ENCODE results near the gene PCCA. TPM values are rescaled to one million over a fixed set of nuclear protein-coding genes. Genes with fewer than 3 reads are reported as not detected.
"Not testable (repeated sequence)": the region's sequence is repeated elsewhere in the genome, so short reads cannot be mapped to it uniquely, and the experiment has no call there.

PCCA gene
- polyA plus RNA-seq, 3 donors, result 49.4 to 64.3 (median 54.2) TPM

- DNase-seq (ENCODE audit: extremely low read depth in 1 of 11, low read depth in 9 of 11, low spot score in 4 of 11), result peak in 1 of 11 donors; percentile 44
These were observed 432.3 kb downstream of the PCCA start for GRCh38 chr13:100520936-100521850.

- no peak for DNase-seq (ENCODE audit: extremely low read depth in 1 of 11, low read depth in 9 of 11, low spot score in 4 of 11)
These were observed 433.1 kb downstream of the PCCA start for GRCh38 chr13:100521851-100522617.

DNA sequence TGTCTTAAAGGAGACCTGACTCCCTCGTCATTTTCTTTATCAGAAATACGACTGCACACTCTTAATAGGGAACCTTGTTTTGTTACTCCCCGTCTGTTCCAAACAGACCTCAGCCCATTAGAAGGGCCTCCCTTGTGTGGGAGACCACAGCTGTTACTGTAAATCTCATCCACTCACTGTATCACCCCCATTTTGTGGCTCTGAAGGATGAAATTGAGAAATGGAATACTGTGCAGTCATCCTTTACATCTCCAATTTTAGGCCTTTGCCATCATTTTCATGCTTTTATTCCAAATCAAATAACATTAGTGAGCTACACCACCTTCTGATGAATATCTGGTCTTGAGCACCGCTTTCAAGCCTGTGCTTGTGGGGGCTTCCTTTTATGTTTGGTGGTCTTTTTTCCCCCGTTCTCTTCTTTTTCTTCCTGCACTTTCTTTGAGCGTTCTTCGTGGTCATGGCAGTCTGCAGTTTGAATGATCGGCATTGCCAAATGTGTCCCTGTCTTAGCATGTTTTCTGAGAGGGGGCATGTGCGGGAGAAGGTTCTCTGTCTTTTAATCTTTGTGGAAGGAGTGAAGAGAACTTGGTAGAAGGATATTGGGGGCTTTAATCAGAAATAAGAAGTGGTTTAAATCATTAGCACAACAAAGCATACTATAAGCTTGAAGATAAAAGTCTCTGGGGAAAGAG, 433.9 kb downstream of the PCCA start:
- DNase-seq (ENCODE audit: extremely low read depth in 1 of 11, low read depth in 9 of 11, low spot score in 4 of 11), result no peak

- no peak for DNase-seq (ENCODE audit: extremely low read depth in 1 of 11, low read depth in 9 of 11, low spot score in 4 of 11)
These were observed 434.5 kb downstream of the PCCA start for GRCh38 chr13:100523411-100523810.

DNA sequence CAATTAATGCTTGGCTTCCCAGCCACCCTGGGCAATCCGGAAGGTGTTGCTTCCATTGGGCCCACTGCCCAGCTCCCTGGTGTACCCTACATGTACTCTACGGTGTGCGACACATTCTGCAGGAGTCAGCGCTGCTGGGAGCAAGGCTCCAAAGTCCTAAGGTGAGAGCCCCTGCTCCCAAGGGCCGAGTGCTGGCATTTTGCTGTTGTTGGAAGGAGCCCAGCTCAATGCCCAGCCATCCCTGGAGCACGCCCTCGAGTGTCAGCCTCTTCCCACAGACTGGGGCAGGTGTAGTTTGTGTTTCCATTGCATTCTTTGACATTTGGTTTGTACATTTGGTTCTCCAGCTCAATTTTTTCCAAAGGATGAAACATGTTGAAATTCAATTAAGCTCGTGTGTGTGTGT, 435.1 kb downstream of the PCCA start:
- no peak for DNase-seq (ENCODE audit: extremely low read depth in 1 of 11, low read depth in 9 of 11, low spot score in 4 of 11)

DNA sequence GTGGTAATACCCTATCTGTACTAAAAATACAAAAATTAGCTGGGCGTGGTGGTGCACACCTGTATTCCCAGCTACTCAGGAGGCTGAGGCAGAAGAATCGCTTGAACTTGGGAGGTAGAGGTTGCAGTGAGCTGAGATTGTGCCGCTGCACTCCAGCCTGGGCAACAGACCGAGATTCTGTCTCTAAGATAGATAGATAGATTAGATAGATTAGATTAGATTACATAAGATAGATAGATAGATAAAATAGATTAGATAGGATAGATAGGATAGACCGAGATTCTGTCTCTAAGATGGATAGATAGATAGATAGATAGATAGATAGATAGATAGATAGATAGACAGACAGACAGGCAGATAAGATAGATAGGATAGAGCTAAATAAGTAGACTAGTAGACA, 435.8 kb downstream of the PCCA start:
- not testable (repeated sequence) for DNase-seq (ENCODE audit: extremely low read depth in 1 of 11, low read depth in 9 of 11, low spot score in 4 of 11)

DNA sequence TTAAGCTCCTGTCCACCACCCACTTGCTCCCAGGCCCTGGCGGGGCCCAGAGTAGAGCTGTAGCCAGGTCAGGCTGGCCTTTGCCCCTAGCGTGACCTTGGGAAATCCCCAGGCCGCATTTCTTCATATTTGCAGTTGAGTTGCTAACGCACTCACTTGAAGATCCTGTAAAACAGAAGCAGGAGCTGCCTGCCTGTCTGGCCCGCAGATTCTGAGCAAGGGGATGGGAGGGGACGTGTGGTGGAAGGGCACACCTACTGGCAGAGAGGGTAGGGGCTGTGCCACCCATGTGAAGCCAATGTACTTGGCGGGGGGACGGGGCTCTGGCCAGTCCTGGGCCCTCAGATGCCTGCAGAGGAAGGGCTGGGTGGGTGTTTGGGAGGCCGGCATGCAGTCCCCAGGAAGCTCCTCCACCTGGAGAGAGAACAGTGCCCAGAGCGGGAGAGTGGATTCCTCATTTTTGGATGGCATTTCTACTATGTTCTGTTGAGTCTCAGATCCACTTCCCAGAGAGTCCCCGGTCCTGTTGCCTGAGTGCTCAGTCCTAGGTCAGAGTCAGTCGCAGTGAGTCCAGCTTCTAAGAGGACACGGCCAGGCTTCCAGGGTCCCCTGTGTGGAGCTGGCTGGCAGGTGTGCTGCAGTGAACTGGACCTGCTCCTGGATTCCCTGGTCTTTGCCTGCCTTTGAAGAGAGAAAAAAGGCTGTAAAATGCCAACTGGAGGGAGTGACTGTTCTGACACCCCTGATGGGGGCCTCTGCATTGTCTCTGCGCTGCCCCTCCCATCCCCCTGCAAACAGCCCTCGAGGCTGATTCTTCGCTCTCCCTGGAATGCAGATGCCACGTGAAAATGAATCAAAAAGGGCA, 436.8 kb downstream of the PCCA start:
- DNase-seq (ENCODE audit: extremely low read depth in 1 of 11, low read depth in 9 of 11, low spot score in 4 of 11), result no peak

DNA sequence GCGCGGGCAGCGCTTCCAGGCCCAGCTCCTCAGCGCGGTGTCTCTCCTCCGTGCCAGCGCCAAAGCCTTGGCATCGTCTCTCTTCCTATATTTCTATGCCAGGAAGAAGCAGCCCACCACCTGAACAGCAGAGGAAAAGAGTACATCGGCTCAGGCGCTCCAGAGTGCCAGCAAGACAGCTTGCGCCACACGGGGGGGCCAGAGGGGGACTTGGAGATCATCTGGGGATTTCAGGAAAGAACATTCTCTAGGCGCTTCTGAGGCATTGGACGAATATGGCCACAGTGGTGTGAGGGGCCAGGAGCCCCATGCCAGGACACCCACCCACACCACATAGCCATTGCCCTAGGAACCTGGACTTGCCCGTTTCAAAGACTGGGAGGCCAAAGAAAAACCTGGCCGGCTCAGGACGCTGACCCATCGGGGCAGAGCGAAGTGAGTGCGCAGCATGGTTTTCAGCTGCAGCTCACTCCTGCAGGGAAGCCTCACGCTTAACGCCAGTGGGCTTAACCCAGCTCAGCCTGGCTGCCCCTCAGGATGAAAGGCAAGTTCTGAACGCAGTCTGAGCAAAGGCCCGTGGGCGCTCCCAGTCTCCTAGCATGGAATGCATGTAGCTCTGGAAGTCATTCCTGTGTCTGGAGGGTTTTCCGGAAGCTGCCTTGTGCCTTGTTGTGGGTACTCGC, 437.6 kb downstream of the PCCA start:
- DNase-seq (ENCODE audit: extremely low read depth in 1 of 11, low read depth in 9 of 11, low spot score in 4 of 11), result no peak

DNA sequence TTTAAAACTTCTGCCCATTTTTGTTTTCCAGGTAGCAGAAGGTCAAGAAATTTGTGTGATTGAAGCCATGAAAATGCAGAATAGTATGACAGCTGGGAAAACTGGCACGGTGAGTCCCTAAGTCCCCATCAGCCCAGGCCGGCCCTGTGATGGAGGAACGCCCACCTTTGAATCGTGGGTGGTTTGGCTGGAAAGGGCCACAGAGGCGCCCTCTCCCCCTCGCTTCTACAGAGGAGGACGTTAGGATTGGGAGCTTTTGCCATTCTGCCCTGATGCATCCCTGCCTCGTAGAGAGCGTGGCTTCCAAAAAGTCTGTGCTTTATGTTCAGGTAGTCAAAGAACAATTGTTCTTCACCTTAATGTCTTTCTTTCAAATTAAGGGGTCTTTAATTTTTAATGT, 438.8 kb downstream of the PCCA start:
- DNase-seq (ENCODE audit: extremely low read depth in 1 of 11, low read depth in 9 of 11, low spot score in 4 of 11), result no peak

DNA sequence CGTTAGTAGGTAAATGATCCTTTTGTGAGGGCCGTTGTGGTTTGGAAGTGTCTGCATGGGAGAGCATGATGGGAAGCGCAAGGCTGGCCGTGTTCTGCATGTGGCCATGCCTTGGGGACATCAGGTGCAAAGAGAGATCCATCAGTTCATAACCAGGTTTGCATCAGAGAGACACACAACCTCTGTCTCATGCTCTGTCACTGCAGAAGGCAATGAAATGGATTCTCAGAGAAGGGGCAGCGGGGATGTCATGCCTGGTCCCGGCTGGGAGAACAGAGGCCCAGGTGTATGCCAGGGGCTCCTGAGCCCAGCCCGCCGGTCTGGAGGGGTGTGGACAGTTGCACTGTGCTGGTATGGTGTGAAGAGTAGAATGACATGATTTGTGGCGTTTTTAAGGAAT, 439.5 kb downstream of the PCCA start:
- DNase-seq (ENCODE audit: extremely low read depth in 1 of 11, low read depth in 9 of 11, low spot score in 4 of 11), result no peak

GRCh38 chr13:100528820-100529219, 439.9 kb downstream of the PCCA start:
- DNase-seq (ENCODE audit: extremely low read depth in 1 of 11, low read depth in 9 of 11, low spot score in 4 of 11), result no peak

- no peak for DNase-seq (ENCODE audit: extremely low read depth in 1 of 11, low read depth in 9 of 11, low spot score in 4 of 11)
These were observed 440.9 kb downstream of the PCCA start for GRCh38 chr13:100529666-100530377.

GRCh38 chr13:100530671-100531213, 441.8 kb downstream of the PCCA start:
- DNase-seq (ENCODE audit: extremely low read depth in 1 of 11, low read depth in 9 of 11, low spot score in 4 of 11), result no peak

GRCh38 chr13:100532090-100532766, 443.3 kb downstream of the PCCA start:
- no peak for DNase-seq (ENCODE audit: extremely low read depth in 1 of 11, low read depth in 9 of 11, low spot score in 4 of 11)

DNA sequence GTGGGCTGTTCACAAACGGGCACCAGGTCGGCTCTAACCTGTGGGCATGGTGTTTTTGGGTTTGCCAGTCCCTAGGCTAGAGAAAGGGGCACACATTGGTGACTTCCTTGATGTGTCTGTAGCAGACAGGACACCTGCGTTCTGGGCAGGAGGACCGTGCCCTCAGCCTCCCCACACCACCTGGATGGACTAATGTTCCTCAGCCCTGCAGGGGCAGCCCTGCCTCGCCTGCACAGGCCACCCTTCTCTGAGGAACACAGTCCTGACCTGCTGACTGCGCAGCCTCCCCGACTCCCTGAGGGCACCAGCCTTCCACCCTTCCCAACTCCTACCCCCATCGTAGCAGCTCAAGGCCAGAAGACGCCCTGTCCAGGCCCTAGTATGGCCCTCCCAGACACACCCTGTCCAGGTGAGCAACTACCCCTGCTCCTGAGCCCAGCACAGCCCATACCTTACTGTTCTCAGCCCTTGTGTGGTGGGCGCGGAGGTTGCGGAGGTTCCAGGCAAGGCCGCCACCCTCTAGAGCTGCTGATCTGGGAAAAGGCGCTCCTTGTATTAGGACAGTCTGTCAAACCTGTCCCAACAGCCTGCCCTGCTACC, 444.0 kb downstream of the PCCA start:
- no peak for DNase-seq (ENCODE audit: extremely low read depth in 1 of 11, low read depth in 9 of 11, low spot score in 4 of 11)

DNA sequence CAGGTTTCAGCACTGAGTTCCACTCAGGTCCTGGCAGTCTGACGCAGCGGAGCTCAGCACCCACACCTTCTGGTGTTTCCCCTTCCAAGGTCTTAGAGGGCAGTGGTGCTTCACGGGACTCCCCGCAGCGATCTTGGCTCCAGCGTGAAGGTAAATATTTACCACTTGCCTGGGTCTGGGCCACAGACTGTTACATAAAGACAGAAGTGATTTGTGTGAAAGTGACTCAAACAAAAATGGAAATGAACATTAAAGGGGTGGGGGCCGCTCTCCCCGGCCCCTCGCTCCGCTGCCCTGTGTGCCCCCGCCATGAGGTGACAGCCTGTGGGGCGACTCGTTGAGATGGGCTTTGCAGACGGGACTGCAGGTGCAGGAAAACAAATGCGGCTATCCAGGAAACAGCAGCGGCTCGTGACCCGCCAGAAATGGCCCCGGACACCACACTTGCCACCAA, 444.7 kb downstream of the PCCA start:
- DNase-seq (ENCODE audit: extremely low read depth in 1 of 11, low read depth in 9 of 11, low spot score in 4 of 11), result no peak
